Measurements from ENCODE around the gene HUNK.
A peak's percentile ranks its signal among the peaks of the same experiment; 100 is the strongest.

GRCh38 chr21:31866077-31866511 lies 6.7 kb upstream of the HUNK start:
- TF ChIP-seq, protein P1, sequence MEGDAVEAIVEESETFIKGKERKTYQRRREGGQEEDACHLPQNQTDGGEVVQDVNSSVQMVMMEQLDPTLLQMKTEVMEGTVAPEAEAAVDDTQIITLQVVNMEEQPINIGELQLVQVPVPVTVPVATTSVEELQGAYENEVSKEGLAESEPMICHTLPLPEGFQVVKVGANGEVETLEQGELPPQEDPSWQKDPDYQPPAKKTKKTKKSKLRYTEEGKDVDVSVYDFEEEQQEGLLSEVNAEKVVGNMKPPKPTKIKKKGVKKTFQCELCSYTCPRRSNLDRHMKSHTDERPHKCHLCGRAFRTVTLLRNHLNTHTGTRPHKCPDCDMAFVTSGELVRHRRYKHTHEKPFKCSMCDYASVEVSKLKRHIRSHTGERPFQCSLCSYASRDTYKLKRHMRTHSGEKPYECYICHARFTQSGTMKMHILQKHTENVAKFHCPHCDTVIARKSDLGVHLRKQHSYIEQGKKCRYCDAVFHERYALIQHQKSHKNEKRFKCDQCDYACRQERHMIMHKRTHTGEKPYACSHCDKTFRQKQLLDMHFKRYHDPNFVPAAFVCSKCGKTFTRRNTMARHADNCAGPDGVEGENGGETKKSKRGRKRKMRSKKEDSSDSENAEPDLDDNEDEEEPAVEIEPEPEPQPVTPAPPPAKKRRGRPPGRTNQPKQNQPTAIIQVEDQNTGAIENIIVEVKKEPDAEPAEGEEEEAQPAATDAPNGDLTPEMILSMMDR (IDR thresholded peaks at IDR 0.05; ENCODE audit: poor library complexity): peak; percentile 88
- TF ChIP-seq EZH2 (IDR thresholded peaks at IDR 0.05; ENCODE audit: borderline replicate concordance): no peak
- TF ChIP-seq EZH2phosphoT487 (IDR thresholded peaks at IDR 0.05; ENCODE audit: low read depth, severe bottlenecking, unreplicated experiment): no peak
